KBM-7 (cell line): Measurements from ENCODE around the gene IL4.

Experiments
- DNase-seq: peaks from one replicate; pipeline ENCODE4 v3.0.0-alpha.2; 2015
- in situ Hi-C: fragments of 300-500 bp; cut with MboI; formaldehyde crosslinking; loops from 2 replicates; pipeline ENCODE4 v1.14.3; 2020; ENCODE audit warnings: low sequenced_read_pairs, low pct_unique_long_range_greater_than_20kb, mixed read lengths

The IL4 gene

GRCh38 chr5:132656774-132657355 is 16.9 kb upstream of the IL4 start:
- no peak for DNase-seq
- in situ Hi-C loops, result no loop called here

GRCh38 chr5:132657676-132658380 is 16.0 kb upstream of the IL4 start, which contains the start of gene IL13:
TSS of gene IL13 (plus strand) at chr5:132658173. CDS start at chr5:132658187, 14 bp downstream.
- no peak for DNase-seq
- in situ Hi-C loops, result no loop called here

GRCh38 chr5:132658381-132659302 is 15.1 kb upstream of the IL4 start:
- in situ Hi-C loops, result no loop called here
- no peak for DNase-seq

- no peak for DNase-seq
- in situ Hi-C loops, result no loop called here
Observed at GRCh38 chr5:132659598-132660493, 13.9 kb upstream of the IL4 start.

GRCh38 chr5:132661231-132662003 is 12.4 kb upstream of the IL4 start:
- DNase-seq, result peak; percentile 16
- in situ Hi-C loops, result no loop called here

- in situ Hi-C loops, result no loop called here
Observed at GRCh38 chr5:132662004-132662401, 11.8 kb upstream of the IL4 start.

GRCh38 chr5:132662925-132663770 is 10.6 kb upstream of the IL4 start:
- peak; percentile 35 for DNase-seq
- in situ Hi-C loops, result no loop called here

More at GRCh38 chr5:132662004-132662401, 11.8 kb upstream of the IL4 start:
- DNase-seq, result no peak

- DNase-seq, result no peak
- in situ Hi-C loops, result no loop called here
Observed at GRCh38 chr5:132663771-132664695, 9.8 kb upstream of the IL4 start.

GRCh38 chr5:132664696-132665209 is 9.0 kb upstream of the IL4 start:
- in situ Hi-C loops, result no loop called here
- no peak for DNase-seq

GRCh38 chr5:132665574-132666080 is 8.2 kb upstream of the IL4 start:
- in situ Hi-C loops, result no loop called here

GRCh38 chr5:132666310-132667123 is 7.3 kb upstream of the IL4 start:
- in situ Hi-C loops, result no loop called here
- DNase-seq, result no peak

More at GRCh38 chr5:132665574-132666080, 8.2 kb upstream of the IL4 start:
- no peak for DNase-seq

GRCh38 chr5:132667309-132667708 is 6.5 kb upstream of the IL4 start:
- in situ Hi-C loops, result no loop called here
- no peak for DNase-seq

- no peak for DNase-seq
- in situ Hi-C loops, result no loop called here
Observed at GRCh38 chr5:132667761-132668705, 5.8 kb upstream of the IL4 start.
